Measurements from ENCODE around the gene DNASE1L3.

The DNASE1L3 gene, protein sequence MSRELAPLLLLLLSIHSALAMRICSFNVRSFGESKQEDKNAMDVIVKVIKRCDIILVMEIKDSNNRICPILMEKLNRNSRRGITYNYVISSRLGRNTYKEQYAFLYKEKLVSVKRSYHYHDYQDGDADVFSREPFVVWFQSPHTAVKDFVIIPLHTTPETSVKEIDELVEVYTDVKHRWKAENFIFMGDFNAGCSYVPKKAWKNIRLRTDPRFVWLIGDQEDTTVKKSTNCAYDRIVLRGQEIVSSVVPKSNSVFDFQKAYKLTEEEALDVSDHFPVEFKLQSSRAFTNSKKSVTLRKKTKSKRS

DNA sequence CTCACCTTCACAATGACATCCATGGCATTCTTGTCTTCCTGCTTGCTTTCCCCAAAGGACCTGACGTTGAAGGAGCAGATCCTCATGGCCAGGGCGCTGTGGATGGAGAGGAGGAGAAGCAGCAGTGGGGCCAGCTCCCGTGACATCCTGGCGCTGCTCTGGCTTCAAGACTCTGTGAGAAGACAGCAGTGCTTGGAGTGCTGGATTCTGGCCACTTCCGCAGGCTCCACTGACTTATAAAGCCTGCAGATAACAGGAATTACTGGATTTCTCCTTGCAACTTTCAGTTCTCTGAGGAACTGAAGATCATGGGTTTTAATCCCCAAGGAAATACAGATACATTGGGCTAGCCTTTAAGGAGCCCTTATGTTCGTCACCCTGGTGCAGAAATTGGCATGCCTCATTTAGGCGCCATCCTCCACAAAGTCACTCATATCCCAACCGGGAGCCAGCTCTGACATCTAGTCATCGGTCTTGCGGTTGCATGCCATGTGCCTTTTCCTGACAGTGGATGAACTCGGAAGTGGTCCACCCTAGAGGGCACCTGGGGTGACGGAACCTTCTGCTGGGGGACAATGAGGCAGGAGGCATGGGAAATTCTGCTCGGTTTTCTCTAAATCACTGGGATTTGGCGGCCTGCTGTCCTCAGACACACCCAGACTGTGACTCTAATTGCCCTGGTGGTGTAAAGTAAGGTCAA is at the start of gene DNASE1L3:
DNASE1L3 (minus strand) TSS at position 212 of the 700 bp plus-strand sequence; CDS start at position 146, 66 bp downstream.
- no peak within 1 kb of the TSS for H3K4me3 ChIP-seq (ENCODE audit: low read length)
- TF ChIP-seq, protein P1, sequence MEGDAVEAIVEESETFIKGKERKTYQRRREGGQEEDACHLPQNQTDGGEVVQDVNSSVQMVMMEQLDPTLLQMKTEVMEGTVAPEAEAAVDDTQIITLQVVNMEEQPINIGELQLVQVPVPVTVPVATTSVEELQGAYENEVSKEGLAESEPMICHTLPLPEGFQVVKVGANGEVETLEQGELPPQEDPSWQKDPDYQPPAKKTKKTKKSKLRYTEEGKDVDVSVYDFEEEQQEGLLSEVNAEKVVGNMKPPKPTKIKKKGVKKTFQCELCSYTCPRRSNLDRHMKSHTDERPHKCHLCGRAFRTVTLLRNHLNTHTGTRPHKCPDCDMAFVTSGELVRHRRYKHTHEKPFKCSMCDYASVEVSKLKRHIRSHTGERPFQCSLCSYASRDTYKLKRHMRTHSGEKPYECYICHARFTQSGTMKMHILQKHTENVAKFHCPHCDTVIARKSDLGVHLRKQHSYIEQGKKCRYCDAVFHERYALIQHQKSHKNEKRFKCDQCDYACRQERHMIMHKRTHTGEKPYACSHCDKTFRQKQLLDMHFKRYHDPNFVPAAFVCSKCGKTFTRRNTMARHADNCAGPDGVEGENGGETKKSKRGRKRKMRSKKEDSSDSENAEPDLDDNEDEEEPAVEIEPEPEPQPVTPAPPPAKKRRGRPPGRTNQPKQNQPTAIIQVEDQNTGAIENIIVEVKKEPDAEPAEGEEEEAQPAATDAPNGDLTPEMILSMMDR (conservative IDR thresholded peaks at IDR 0.05; ENCODE audit: low read length): no peak
- no peak for DNase-seq (ENCODE audit: low read depth)

DNA sequence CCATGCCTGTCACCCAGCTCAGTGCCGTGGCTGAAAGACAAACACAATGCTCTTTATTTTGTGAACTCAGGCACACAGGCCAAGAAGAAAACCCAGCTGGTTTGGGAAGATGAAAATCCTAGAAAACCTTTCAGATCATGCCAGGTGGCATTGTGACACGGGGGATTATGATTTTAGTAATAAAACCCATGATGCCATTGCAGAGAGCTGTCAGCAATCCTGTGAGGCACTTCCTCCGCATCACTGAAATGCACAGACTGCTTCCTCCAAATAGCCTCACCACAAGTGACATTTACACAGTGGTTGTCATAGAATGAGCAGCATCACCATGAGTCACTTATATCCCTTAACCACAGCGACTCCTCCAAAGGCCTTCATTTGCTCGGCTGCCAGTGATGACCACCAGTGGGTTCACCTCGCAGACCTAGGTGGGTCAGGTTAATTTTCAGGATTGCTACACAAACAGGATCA is 49.5 kb upstream of the DNASE1L3 start:
- peak; percentile 79 for DNase-seq (ENCODE audit: low read depth)

DNA sequence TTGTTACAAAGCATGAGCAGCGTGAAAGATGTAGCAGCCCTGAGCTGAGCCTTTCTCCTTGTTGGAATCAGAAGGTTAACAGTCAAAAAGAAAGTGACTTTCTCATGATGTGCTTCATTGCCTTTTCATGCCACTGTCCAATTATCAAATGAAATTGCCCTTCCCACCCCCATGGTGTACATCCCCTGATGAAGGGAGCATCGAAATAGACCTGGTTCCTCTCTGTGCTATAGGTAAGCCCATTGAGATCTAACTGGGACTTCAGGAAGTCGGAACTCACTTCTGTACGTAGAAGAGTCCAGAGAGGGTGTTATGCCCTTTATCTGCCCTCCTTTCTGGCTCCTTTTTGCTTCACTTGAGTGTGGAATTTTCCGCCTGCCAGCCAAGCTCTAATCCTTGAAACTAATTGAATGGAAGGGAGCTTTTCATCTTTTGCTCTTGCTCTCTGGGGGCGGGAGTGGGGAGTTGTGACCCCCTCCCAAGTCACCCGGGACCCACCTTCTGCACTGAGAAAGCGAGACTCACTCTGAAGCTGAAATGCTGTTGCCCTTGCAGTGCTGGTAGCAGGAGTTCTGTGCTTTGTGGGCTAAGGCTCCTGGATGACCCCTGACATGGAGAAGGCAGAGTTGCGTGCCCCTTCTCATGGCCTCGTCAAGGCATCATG is 47.8 kb upstream of the DNASE1L3 start:
- no peak overlapping the region for H3K4me3 ChIP-seq (ENCODE audit: low read length)
- TF ChIP-seq, protein P1 (conservative IDR thresholded peaks at IDR 0.05; ENCODE audit: low read length): no peak

More for the DNA sequence above, 49.5 kb upstream of the DNASE1L3 start:
- TF ChIP-seq, protein P1 (conservative IDR thresholded peaks at IDR 0.05; ENCODE audit: low read length): no peak
- H3K4me3 ChIP-seq (ENCODE audit: low read length): no peak overlapping the region

DNA sequence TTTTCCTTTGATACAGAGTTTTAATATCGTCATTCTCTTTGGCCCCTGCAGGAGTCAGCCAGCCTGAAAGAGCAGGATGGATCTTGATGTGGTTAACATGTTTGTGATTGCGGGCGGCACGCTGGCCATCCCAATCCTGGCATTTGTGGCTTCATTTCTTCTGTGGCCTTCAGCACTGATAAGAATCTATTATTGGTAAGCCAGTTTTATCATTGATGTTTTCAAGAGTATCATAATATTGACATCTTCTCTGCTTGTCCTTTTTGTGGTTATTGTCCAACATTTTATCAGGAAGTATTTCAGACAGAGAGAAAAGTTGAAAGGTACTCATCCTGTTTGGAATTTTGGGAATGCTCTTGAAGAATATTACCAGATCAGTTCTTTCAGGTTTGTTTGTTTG is 45.7 kb upstream of the DNASE1L3 start:
- DNase-seq (ENCODE audit: low read depth): no peak
- TF ChIP-seq, protein P1 (conservative IDR thresholded peaks at IDR 0.05; ENCODE audit: low read length): no peak
- no peak overlapping the region for H3K4me3 ChIP-seq (ENCODE audit: low read length)

More for the DNA sequence above, 47.8 kb upstream of the DNASE1L3 start:
- DNase-seq (ENCODE audit: low read depth): no peak

DNA sequence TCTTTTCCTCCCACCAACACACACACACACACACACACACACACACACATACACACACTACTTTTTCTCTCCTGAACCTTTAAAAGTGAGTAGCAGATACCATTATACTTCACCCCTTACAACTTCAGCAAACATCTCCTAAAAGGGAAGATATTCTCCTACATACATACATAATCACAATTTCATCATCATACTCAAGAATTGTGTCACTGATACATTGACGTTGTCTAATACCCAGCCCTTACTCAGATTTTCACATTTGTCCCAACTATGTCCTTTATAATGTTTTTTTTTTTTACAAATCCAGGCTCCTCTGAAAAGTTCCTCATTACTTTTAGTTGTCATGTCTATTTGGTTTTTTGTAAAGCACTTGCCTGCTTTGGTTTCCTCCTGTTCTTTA is 45.3 kb upstream of the DNASE1L3 start:
- TF ChIP-seq, protein P1 (conservative IDR thresholded peaks at IDR 0.05; ENCODE audit: low read length): no peak
- no peak for DNase-seq (ENCODE audit: low read depth)
- no peak overlapping the region for H3K4me3 ChIP-seq (ENCODE audit: low read length)

DNA sequence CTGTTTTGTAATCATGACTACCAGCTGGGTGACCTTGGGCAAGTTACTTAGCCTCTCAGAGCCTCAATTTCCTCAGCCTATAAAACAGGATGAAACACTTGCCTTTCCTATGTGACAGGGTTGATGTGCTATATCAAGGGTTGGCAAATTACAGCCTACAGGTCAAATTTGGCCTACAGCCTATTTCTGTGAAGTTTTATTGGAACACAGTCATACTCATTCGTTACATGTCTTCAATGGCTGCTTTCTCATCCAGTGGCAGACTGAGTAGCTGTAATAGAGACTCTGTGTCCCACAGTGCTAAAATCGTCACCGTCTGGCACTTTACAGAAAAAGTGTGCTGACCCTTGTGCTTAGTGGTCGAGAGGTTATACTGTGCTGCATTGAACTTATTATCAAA is 43.4 kb upstream of the DNASE1L3 start:
- TF ChIP-seq, protein P1 (conservative IDR thresholded peaks at IDR 0.05; ENCODE audit: low read length): no peak
- DNase-seq (ENCODE audit: low read depth): no peak
- no peak overlapping the region for H3K4me3 ChIP-seq (ENCODE audit: low read length)
